Measurements from ENCODE around the gene FAM76B.

FAM76B gene

DNA sequence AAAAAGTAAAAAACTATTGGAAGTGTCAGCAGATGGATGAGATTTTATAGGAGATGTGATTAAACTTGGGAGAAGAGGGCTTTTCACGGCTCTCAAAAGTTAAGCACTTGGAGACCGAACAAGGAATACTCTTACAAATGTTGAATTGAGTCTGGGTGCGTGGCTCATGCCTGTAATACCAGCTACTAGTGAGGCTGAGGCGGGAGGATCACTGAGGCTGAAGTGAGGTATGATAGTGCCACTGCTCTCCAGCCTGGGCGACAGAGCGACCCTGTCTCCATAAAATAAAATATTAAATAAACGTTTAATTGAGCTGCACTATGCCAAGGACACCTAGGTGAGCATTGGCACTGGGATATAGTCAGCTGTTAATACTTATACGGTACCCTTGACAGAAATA is 2.6 kb upstream of the FAM76B start:
- no peak for DNase-seq (ENCODE audit: low read depth in 3 of 3)

DNA sequence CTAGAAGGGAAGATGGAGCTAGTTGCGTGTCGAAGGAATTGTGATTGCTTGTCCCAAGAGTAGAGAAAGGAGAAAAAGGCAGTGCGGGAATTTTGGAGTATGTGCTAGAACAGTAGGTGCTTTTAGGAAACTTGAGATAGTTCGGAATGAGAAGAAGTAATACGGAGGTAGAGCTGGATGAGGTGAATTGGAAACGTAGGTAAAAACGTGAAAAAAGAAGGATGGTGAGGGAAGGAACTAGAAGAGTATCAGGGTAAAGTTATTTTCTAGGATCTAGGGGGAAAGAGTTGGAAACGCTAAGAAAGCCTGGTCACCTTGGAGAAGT is 2.1 kb upstream of the FAM76B start:
- DNase-seq (ENCODE audit: low read depth in 3 of 3) = no peak

DNA sequence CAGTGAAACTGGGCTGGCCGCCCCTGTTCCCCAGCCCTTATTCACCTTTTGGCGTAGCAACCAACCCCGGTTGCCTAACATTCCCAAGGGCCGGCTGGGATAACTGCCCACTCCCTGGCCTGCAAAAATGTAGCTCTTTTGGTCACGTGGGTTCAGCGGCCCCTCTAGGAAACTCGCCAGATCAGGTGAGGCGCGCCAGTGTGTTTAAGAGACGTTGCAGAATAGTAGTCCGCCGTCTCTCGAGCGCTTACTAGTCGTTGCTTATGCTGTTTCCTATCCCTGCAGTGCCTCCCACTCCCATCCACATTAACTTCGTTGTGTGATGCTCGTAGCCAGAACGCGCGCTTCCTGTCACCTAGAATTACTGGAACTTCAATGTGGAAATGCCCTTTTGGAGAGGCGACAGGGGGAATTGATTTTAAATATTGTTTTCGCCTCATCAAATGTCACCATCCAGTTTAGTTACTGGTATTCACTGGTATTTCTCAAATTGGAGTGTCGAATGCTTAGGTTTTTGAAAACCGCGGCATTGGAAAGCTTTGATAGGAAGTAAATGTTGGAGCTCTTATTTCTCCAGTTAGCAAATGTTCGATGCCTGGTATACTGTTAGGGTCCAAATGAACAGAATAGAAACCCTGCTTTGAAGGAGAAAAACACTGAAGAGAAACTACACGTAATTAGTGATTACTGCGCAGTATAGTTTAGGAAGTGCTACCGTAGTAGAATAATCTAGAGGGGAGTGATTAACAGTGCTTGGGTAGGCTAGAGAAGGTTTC is 1.5 kb upstream of the FAM76B start:
- peak; percentile 32 to 49 (median 43) for DNase-seq (ENCODE audit: low read depth in 3 of 3)

DNA sequence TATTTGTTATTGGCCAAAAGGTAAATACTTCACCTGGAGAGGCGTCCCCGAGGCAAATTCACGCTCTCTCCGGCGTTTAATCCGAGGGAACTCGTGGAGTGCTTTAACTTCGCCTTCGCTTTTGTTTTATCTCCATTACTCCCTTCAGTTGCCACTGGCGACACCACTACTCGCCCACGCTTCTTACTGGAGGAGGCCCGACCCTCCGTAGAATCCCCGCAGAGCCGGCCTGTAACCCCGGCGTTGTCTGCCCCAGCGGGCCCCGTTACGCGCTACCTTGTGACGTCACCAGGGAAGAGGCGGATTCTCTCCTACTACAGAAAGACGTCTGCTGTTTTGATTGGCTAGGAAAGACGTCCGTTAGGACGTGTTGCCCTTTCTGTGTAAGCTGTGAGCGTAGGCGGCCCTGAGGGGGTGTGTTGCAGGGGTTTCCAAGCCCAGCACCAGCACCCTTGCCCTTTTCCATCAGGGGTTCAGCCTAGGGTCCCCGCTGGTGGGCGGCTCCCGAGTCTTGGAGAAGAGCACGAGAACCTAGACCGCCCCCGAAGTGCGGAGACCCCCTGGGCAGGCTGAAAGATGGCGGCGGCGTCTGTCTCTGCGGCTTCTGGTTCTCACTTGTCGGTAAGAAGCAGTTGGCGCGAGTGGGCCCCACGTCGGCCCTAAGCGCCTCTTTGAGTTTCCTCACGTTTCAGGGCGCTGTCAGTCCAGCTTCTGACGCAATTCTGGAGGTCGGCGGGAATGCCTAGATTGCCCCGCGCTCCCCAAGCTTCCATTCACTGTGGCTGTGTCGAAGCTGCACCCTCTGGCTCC is 746 bp upstream of the FAM76B start, which contains the start of gene CEP57:
Gene CEP57 (plus strand): TSS at position 376 of the 810 bp plus-strand sequence. CDS start 201 bp downstream, at position 577.
- peak; percentile 92 to 96 (median 92) for DNase-seq (ENCODE audit: low read depth in 3 of 3)

DNA sequence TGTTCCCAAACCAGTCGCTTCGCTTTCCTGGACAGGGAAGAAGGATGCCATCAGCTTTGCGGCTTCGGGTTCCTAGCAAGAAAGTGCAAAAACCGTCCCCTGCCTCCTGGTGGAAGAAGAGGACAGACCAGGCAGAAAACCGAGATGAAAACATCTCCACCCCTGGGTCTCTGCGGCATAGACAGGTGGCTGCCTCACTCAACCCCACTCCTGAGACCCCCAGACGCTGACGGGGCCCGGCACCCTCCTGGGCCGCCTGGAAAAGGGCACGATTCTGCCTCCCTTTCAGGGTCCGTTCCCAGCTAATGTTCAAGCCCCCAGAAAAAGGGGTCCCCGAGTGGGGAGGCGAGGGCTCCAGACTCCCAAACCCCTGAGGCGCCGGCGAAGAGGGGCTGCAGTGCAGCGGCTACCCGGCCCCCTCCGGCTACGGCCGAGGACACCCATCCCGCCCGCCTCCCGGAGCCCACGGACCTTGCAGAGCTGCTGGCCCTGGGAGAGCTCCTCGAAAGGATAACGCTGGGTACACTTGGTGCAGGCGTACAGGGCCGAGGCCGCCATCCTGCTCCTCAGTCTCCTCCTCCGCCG is 569 bp downstream of the FAM76B start:
- peak; percentile 6 to 22 (median 11) for DNase-seq (ENCODE audit: low read depth in 3 of 3)

DNA sequence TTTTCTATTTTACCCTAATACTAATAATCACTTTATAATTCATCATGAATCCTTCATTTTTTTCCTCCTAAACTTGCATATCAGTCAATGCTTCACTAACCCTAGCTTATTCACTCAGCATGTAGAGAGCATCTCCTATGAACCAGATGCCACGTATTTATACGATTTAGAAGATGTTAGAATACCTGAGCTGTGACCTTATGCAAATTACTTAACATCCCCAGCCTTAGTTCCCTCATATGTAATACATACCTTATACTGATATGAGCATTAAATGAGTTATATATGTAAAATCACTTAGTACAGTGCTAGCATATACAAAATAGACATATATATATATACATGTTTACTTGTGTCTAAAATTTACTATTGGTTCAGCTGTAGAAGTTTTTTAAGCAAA is 9.0 kb downstream of the FAM76B start:
- no peak for DNase-seq (ENCODE audit: low read depth in 3 of 3)

DNA sequence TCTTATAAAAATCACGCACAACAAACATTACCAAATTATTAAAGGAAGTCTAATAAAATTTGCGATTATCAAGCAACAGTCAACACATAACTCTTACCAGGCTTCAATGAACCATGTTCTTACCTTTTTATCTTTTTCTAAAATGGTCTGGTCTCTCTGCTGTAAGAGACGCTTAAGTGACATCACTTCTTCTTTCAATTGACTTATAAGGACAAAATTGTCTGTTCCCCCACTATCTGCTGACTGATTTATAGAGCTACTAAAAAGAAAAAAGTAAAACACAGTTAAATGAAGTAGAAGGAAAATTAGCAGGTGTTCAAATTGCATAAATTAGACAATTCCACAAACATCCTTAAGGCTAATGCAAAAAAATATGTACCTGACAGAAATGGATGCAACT is 10.9 kb downstream of the FAM76B start:
- DNase-seq (ENCODE audit: low read depth in 3 of 3) = no peak

DNA sequence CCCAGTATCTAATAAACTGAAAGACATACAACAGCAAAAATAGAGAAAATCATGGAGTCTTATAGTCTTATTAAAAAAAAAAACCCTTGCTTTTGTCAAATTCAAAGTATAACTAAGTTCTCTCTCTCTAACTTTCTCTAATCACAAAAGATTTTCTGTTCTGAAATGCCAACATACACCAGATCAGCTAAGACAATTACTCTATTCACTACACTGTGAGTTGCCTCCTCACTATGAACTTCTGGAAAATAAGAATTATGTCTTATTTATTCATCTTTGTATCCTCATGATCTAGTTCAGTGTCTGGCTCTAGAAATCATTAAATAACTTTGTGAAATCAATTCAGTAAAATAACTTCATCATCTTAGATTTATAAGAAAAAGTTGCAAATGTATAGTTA is 12.7 kb downstream of the FAM76B start:
- no peak for DNase-seq (ENCODE audit: low read depth in 3 of 3)

DNA sequence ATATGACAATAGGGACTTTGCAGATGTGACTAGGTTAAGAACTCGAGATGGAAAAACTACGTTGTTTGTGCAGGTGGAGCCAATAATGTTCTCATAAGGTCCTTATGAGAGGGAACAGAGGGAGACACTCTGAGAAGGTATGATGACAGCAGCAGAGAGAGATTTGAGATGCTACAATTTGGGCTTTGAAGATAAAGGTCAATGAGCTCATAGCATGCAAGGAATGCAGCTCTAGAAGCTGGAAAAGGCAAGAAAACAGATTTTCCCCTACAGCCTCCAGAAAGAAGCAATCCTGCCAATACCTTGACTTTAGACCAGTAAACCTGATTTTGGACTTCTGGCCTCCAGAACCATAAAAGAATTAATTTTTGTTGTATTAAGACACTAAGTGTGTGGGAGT is 21.1 kb downstream of the FAM76B start:
- DNase-seq (ENCODE audit: low read depth in 3 of 3) = no peak

DNA sequence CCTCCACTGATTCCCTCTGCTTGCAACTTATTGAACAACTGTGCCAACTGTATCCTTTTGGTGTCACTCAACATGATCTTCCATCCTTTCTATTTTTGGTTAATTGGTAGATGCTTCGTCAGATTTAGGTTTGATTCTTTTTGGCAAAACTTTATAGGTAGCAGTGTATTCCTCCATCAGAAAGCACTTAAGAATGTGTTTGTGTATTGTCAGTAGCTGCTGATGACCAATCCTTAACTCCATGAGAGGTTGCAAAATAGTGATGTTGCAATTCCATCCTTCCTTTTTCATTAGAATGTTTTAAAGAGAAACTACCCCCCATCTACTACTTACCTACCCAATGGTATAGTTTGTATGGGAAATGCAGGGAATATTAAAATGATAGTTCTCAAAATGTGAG is 22.1 kb downstream of the FAM76B start:
- no peak for DNase-seq (ENCODE audit: low read depth in 3 of 3)

DNA sequence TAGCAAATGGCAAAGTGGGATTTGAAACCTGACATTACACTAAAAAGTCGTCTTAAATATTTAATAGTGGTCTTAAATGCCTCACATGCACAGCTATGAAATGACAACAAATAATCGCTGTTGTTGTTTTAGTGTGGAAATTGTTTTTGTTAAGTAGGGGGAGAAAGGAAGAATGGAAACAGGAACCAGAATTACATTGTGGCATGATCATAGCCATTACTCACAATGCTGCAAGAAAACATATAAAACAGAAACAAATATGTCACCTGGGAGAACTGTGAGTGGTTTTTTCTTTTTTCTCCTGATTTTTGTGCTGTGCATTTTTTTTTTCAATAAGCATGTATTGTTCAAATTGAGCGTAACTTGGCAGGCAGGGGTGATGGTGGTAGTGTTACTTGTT is 22.9 kb downstream of the FAM76B start:
- DNase-seq (ENCODE audit: low read depth in 3 of 3) = no peak

DNA sequence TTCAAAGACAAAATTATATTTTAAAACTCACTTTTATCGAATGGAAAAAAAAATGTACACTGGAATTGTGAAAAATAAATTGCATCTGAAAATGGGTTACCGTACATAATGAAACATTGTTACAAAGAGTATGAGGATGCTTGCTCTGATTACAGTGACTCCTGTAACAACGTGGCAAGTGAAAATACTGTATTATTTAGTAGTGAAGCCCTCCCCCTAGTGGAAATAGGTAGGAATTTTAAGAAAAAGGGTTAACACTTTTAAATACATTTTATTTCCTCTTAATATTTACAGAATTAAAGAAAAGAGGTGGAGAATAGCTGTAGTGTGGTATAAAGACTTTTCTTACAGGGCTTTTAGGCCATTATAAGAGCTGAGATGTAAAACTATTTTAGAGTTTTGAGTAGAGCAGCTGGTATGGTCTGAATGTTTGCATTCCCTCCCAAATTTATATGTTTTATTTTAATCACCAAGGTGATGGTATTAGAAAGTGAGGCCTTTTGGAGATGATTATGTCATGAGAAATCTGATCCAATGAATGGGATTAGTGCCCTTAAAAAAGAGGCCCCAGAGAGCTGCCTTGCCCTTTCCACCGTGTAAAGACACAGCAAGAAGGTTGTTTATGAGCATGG is 25.2 kb downstream of the FAM76B start:
- DNase-seq (ENCODE audit: low read depth in 3 of 3) = no peak

DNA sequence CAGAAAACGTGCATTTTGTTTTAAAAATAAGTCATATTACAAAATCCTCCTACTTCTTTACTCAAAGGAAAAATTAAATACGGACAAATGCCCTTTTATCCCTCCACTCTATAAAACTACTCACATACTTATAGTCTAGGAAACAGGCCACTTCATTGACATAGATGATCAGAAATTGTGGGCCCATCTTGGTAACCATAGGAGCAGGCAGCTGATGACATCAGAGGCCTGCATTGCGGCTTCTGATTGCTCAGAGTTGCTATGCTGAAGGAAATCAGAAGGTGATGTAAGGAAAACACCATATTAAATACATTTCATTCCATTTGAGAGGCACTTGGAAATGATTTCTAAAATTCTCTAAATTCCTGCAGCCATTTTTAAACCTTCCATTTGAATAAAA is 27.0 kb downstream of the FAM76B start:
- DNase-seq (ENCODE audit: low read depth in 3 of 3) = no peak

DNA sequence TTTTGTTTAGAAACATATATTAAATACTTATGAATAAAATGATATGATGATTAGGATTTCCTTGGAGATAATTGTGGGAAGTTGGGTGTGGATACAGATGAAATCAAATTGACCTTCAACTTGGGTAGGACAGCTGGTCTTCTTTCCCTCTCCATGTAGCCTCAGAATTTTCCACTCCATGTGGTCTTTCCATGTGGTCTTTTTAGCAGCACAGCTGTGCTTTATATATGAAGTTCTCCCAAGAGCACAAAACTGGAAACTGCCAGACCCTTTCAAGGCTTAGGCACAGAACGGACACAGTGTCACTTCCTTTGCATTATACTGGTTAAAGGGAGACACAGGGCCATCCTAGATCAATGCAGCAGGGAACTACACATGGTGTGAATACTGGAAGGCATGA is 28.6 kb downstream of the FAM76B start:
- no peak for DNase-seq (ENCODE audit: low read depth in 3 of 3)

DNA sequence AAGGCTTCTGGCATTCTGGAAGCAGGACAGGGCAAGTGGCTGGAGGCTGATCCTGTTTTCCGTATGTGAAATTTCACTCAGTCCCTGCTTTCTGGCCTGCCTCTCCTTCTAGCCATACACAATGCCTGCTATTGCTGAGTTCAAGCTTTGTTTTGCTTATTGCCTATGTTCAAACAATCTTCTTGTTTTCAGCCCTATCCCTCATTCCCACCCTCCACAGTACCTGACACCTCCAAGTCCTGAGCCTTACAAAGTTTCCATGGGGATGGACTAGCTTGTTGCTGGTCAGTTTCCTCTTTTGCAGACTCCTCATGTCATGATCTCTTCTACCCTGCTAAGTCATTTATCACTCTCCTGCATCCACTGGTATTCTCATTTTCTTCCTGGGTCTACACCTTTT is 38.1 kb downstream of the FAM76B start:
- DNase-seq (ENCODE audit: low read depth in 3 of 3) = no peak

DNA sequence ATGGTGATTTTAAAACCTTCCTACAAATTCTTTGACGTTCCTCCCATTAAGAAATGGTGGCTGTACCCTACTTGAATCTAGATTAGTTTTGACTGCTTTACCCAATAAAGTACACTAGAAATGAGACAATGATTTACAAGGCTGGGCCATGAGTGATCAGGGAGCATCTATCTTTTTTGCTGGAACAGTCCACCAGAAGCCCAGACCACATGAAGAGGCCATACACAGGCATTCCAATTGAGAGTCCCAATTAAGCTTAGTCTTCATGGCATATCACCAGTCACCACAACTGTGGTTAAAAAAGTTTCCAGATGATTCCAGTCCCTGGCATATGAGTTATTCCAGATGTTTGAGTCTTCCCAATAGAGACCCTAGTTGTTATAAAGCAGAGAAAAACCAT is 39.5 kb downstream of the FAM76B start:
- DNase-seq (ENCODE audit: low read depth in 3 of 3) = no peak

DNA sequence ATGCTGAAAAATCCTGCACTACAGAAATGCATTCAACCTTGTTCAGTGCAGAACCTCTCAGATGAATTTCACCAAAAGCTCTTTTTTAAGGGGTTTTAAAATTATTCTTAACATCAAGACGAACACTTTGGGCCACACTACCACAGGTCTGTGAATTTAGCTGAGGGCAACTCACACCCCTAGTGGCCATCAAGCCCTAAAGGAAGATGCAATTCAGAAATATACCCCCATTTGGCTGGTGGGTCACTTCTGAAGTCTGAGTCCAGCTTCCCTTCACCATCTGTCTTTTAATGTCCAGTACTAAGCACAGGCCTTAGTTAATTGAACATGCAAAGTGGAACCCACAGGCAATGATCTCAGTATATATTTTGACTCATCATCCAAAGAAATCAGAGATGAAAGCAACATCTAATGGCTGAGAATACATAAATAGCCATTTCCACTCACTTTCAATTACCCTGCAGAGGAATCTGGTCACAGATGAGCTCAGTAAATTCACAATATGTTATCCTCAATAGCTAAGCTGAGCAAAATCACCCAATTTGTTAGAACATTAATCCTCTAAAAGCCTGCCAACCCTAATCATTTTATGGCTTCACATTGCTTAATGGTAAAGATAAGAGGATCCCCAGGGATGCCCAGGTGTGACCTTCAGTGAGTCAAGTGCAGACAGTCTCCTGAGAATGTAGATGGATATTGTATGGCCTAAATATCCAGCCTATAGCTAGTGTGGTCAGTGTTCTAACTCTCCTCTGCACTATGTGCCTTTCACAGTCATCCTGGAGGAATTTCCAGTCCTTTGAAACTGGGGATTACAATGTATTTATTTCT is 50.3 kb downstream of the FAM76B start:
- DNase-seq (ENCODE audit: low read depth in 3 of 3) = no peak

DNA sequence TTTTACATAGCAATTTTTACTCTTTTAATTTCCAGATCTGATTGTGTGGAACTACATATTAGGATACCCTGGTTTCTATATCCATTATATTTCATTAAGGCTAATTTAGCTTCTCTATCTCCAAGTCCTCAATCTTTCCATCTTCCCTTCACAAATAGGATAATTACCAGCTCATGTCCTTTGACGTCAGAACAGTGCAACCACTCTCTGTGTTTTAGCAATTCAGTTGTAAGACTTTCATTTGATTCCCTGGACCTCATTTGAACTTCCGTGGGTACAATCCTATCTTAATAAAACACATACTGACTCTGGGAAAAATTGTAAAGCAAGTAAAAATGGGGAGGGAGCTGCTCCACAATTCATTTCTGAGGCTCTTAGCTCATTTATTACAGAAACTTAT is 52.8 kb downstream of the FAM76B start:
- no peak for DNase-seq (ENCODE audit: low read depth in 3 of 3)

DNA sequence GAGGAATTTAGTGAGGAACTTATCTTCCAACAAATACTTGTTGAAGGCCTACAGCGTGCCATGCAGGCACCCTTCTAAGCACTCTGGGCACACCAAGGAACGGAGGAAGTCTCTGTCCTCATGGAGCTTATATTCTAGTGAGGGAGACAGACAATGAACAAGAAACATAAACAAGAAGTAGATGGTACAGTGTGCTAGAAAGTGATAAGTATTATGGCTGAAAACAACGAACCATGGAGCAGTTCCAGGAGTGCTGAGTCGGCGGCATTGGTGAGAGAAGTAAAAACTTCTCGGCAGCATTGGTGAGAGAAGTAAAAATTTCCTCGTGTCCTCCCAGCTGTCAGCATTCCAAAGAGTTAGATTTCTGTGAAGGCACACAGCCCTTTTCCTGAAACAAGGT is 53.2 kb downstream of the FAM76B start:
- DNase-seq (ENCODE audit: low read depth in 3 of 3) = no peak

DNA sequence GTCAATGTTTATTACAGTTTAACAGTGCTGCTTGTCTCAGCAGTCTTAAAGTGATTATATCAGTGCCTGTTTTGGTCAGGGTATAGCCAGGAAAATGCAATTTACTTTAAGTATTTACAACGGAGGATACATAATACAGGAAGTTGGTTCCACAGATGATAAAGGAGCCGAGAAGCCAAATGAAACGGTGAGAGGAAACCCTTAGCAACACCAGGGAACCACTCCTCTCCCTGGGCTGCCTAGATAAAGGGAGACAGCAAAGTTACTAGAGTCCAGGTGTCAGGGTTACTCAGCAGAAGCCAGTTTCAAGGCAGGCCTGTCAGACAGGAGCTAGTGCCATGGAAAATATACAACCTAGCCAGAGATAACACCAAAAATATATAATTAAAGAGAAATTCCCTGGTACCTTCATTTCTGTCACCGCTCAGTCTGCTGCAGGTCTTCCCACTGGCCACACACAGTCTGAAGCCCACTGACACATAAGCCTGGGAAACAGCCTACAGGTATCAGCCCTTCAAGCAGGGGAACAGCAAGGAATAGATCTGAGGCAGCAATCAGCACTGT is 55.5 kb downstream of the FAM76B start:
- no peak for DNase-seq (ENCODE audit: low read depth in 3 of 3)

DNA sequence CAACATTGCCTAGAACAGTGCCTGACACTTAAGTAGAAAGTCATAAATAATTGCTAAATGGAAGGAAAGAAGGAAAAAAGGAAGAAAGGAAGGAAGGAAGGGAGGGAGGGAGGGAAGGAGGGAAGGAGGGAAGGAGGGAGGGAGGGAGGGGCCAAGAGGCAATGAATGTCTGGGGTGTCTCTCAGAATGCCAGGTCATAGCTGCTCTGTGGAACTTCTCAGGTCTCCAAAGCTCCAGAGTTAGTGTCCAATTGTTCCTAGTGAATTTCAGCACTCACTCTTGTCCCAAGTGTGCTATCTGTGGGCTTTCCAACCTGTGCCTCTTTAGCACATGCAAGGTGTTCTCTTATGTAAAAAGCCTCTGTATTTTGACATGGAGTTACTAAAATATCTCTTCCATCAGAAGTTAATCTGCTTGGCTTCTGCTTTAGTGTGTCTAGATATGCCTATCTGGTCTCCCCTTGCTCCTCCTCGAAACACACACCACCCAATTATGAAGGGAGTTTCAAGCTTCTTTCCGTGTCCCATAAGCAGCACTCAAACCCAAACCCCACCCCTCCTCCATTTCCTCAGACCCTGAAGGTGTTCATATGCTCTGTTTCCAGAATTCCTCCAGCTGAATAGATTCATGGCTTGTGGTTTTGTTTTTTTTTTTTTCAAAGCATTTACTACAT is 56.5 kb downstream of the FAM76B start:
- no peak for DNase-seq (ENCODE audit: low read depth in 3 of 3)

Data from stimulated activated CD4-positive, alpha-beta T cell treated with anti-CD3 and anti-CD28 coated beads, TNF-alpha, amount 100 ng/mL, for 48 hours (primary cell).